HepG2 (cell line): ENCODE measurements around the gene FRMD4A. TPM values are rescaled to one million over a fixed set of nuclear protein-coding genes. Genes with fewer than 3 reads are reported as not detected.
A peak's percentile ranks its signal among the peaks of the same experiment; 100 is the strongest.

ENCODE experiments used
- CSRNP2 ChIP-seq: sonication (generic); formaldehyde crosslinking; conservative IDR thresholded peaks from 2 replicates; pipeline ENCODE4 v1.8.0; 2022; ENCODE audit warnings: low read depth, missing genetic modification reagents
- CTCF ChIP-seq: sonication (generic); formaldehyde crosslinking; IDR thresholded peaks from 2 replicates; pipeline ENCODE4 v1.5.0; 2020; ENCODE audit warnings: mild to moderate bottlenecking, missing genetic modification reagents, moderate library complexity
- EZH2 ChIP-seq: conservative IDR thresholded peaks from 2 replicates; pipeline ENCODE4 v1.6.1; 2012; ENCODE audit warnings: mild to moderate bottlenecking, low read depth, low read length, moderate library complexity
- HMGXB4 ChIP-seq, 2 experiments: sonication (generic) in 1 of 2; formaldehyde crosslinking in 1 of 2; IDR thresholded peaks; 2 replicates each; pipeline versions ENCODE4 v1.4.0 to v1.6.1; 2018 to 2020; ENCODE audit warnings: missing genetic modification reagents in 2 of 2, borderline replicate concordance in 1 of 2, low read depth in 1 of 2, mild to moderate bottlenecking in 1 of 2, missing biosample characterization in 1 of 2
- HOXA3 ChIP-seq: sonication (generic); formaldehyde crosslinking; IDR thresholded peaks from 2 replicates; pipeline ENCODE4 v1.5.0; 2020; ENCODE audit warnings: missing genetic modification reagents
- KMT2A ChIP-seq: sonication (generic); formaldehyde crosslinking; IDR thresholded peaks from 2 replicates; pipeline ENCODE4 v1.4.0; 2020; ENCODE audit warnings: missing genetic modification reagents
- MXI1 ChIP-seq: IDR thresholded peaks from 3 replicates; pipeline ENCODE4 v1.6.1; 2012; ENCODE audit warnings: low read depth, low read length, inconsistent platforms, borderline replicate concordance
- NR2F1 ChIP-seq, 2 experiments: fragments of 450-650 bp in 1 of 2; formaldehyde crosslinking in 1 of 2; IDR thresholded peaks; 2 replicates each; pipeline versions ENCODE4 v1.5.0 to v1.6.1; 2016 to 2020; ENCODE audit warnings: mild to moderate bottlenecking in 1 of 2, missing compliant biosample characterization in 1 of 2, missing genetic modification reagents in 1 of 2, moderate library complexity in 1 of 2
- POLR2A ChIP-seq, 2 experiments: IDR thresholded peaks; 2 replicates each; pipeline ENCODE4 v1.6.1; 2011; ENCODE audit warnings: low read depth in 2 of 2, low read length in 2 of 2, mild to moderate bottlenecking in 1 of 2, moderate library complexity in 1 of 2; ENCODE audit not compliant: insufficient read depth in 1 of 2
- PRDM15 ChIP-seq: sonication (generic); formaldehyde crosslinking; IDR thresholded peaks from 2 replicates; pipeline ENCODE4 v1.4.0; 2020; ENCODE audit warnings: missing genetic modification reagents
- SP2 ChIP-seq: sonication (generic); formaldehyde crosslinking; IDR thresholded peaks from 2 replicates; pipeline ENCODE4 v1.5.1; 2020; ENCODE audit warnings: mild to moderate bottlenecking, missing genetic modification reagents
- TBX2 ChIP-seq: sonication (generic); formaldehyde crosslinking; IDR thresholded peaks from 2 replicates; pipeline ENCODE4 v1.5.0; 2020; ENCODE audit warnings: missing genetic modification reagents, mild to moderate bottlenecking, borderline replicate concordance
- ZFP36 ChIP-seq: fragments of 150-350 bp; IDR thresholded peaks from 2 replicates; pipeline ENCODE4 v1.6.1; 2018; ENCODE audit warnings: borderline replicate concordance, low read length, low read depth; ENCODE audit not compliant: partially characterized antibody
- ZFYVE20 ChIP-seq: sonication (generic); formaldehyde crosslinking; IDR thresholded peaks from 2 replicates; pipeline ENCODE4 v1.8.0; 2023; ENCODE audit warnings: low read depth, mild to moderate bottlenecking, moderate library complexity, missing genetic modification reagents, borderline replicate concordance
- ZNF235 ChIP-seq: sonication (generic); formaldehyde crosslinking; IDR thresholded peaks from 2 replicates; pipeline ENCODE4 v1.8.1; 2023; ENCODE audit warnings: mild to moderate bottlenecking, missing genetic modification reagents, borderline replicate concordance
- ZNF484 ChIP-seq: sonication (generic); formaldehyde crosslinking; IDR thresholded peaks from 2 replicates; pipeline ENCODE4 v1.5.1; 2020; ENCODE audit warnings: mild to moderate bottlenecking, low read depth, missing genetic modification reagents, borderline replicate concordance
- ZNF501 ChIP-seq: sonication (generic); formaldehyde crosslinking; IDR thresholded peaks from 2 replicates; pipeline ENCODE4 v1.5.1; 2020; ENCODE audit warnings: mild to moderate bottlenecking, moderate library complexity, missing genetic modification reagents
- ZNF558 ChIP-seq: sonication (generic); formaldehyde crosslinking; IDR thresholded peaks from 2 replicates; pipeline ENCODE4 v1.9.0; 2022; ENCODE audit warnings: mild to moderate bottlenecking, missing genetic modification reagents, borderline replicate concordance
- ZNF615 ChIP-seq: sonication (generic); formaldehyde crosslinking; IDR thresholded peaks from 2 replicates; pipeline ENCODE4 v1.5.0; 2020; ENCODE audit warnings: mild to moderate bottlenecking, missing genetic modification reagents, borderline replicate concordance
- polyA plus RNA-seq, 8 experiments: library from polyadenylated mRNA; depleted of rRNA in 3 of 8; stranded (reverse) in 7 of 8; unstranded in 1 of 8; fragments of >200 nt; fragmentation: Illumina TruSeq in 4 of 8; extraction: Trizol in 4 of 8; gene quantifications; 2 replicates each; pipeline versions ENCODE4 v1.2.1 to v1.2.3, GENCODE V29; 2011 to 2016; ENCODE audit warnings: low read depth in 4 of 8, missing spikeins in 1 of 8, mixed read lengths in 1 of 8; ENCODE audit not compliant: insufficient read depth in 1 of 8
- total RNA-seq, 5 experiments: library from RNA; depleted of rRNA; stranded (reverse); fragments of >200 nt; fragmentation: Illumina TruSeq; extraction: Trizol; gene quantifications; 2 replicates each; pipeline ENCODE4 v1.2.3, GENCODE V29; 2016; ENCODE audit warnings: low read depth in 1 of 5

Gene FRMD4A
- total and polyA plus RNA-seq, 2 of the 13 experiments (the other 11 are each of a cell fraction or from before 2014, with no cell fraction given) = 0.09 to 0.26 TPM

DNA sequence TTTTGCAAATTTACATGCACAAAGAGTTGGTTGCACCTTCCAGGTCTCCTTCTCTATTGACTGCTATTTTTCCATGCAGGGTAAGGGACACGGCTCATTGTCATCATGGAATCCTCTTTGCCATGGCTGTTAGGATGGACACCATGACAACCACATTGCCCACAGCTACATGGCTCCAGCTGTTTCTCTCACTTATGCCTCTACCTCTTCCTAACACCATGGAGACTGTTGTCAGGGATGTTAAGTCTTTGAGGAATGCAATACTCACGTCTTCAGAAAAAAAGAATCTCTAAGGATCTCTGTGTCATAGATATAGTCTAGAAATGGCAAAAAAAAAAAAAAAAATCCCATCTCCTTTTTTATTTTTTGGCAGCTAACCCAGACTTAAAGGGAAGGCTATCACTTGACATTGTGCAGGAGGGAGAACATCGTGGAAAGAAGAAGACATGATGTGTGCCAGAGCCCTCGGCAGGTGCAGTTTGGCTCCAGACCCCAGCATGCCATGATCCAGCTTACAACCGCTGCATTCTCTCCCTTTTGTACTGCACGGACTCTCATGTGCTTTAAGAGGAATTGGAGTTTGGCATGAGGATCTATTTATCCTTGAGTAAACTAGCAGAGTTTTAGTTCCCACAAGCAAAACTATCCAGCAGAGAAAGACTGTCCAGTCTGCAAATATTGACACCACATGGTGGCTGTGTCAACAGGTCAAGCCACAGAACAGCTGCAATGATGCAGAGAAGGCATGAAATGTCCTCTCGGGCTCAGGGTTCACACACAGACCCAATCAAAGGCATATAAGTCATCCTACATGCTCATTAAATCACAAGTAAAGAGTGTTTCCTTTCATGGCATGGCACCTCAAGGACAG, 70.8 kb downstream of the FRMD4A start (continued):
- TF ChIP-seq CSRNP2 (CRISPR knock-in tag) (no peak), HOXA3 (CRISPR knock-in tag) (no peak), ZNF558 (CRISPR knock-in tag) (no peak), KMT2A (CRISPR knock-in tag) (no peak), PRDM15 (CRISPR knock-in tag) (no peak), ZNF615 (no peak), HMGXB4 (CRISPR knock-in tag; IDR thresholded peaks at IDR 0.05; ENCODE audit: borderline replicate concordance in 1 of 2, low read depth in 1 of 2) (peak in 1 of 2 experiments; percentile 48; a peak in 1 of 4 replicates), EZH2 (no peak), NR2F1 (CRISPR knock-in tag; IDR thresholded peaks at IDR 0.05) (peak; percentile 93 to 98), ZNF235 (CRISPR knock-in tag) (no peak), TBX2 (CRISPR knock-in tag) (peak; percentile 49; the same call in 1 of the 2 replicates), SP2 (CRISPR knock-in tag) (no peak), ZFYVE20 (no peak), ZNF484 (no peak), ZFP36 (no peak), POLR2A (IDR thresholded peaks at IDR 0.05; ENCODE audit: insufficient read depth in 1 of 2, low read depth in 2 of 2, low read length in 2 of 2) (no peak), CTCF (CRISPR knock-in tag) (no peak), MXI1 (peak; percentile 55; the same call in 1 of the 3 replicates), ZNF501 (CRISPR knock-in tag) (no peak)
